AG09319 (cell line): ENCODE data around the gene RILPL1.
"Not testable (repeated sequence)": the region's sequence is repeated elsewhere in the genome, so short reads cannot be mapped to it uniquely, and the experiment has no call there.

Source experiments
- DNase-seq: peaks from one replicate; pipeline ENCODE4 v3.0.0-alpha.2; 2010; ENCODE audit warnings: low read depth; ENCODE audit errors: extremely low read depth
- CTCF ChIP-seq: IDR thresholded peaks from 2 replicates; pipeline ENCODE4 v1.5.1; 2011; ENCODE audit warnings: low read depth, mild to moderate bottlenecking, inconsistent platforms, low read length, moderate library complexity

Gene RILPL1

GRCh38 chr12:123519141-123520001, 14.1 kb downstream of the RILPL1 start:
- DNase-seq: no peak
- no peak for TF ChIP-seq CTCF

- no peak; the same call in none of the 2 replicates for TF ChIP-seq CTCF
Observed at GRCh38 chr12:123516216-123516780, 17.2 kb downstream of the RILPL1 start.

GRCh38 chr12:123514582-123515221, 18.8 kb downstream of the RILPL1 start:
- not testable (repeated sequence) for DNase-seq

More at GRCh38 chr12:123516216-123516780, 17.2 kb downstream of the RILPL1 start:
- DNase-seq: peak; percentile 49

GRCh38 chr12:123513805-123514204, 19.7 kb downstream of the RILPL1 start:
- no peak for TF ChIP-seq CTCF
- no peak for DNase-seq

- no peak for TF ChIP-seq CTCF
- no peak for DNase-seq
Observed at GRCh38 chr12:123512838-123513665, 20.5 kb downstream of the RILPL1 start.

- TF ChIP-seq CTCF: no peak
- no peak for DNase-seq
Observed at GRCh38 chr12:123506843-123507236, 26.7 kb downstream of the RILPL1 start.

GRCh38 chr12:123506059-123506842, 27.3 kb downstream of the RILPL1 start:
- DNase-seq: no peak
- TF ChIP-seq CTCF: no peak
